SU-DHL-6 (cell line): Measurements from ENCODE around the gene REC114.

ENCODE experiments used
- H2AFZ ChIP-seq: fragments of 200-600 bp; sonication (generic); 2 replicates; pipeline ENCODE4 v1.6.1; 2014; ENCODE audit warnings: low read depth, mild to moderate bottlenecking, moderate library complexity, mixed read lengths, antibody characterized with exemption, low read length; ENCODE audit not compliant: severe bottlenecking
- H3F3A ChIP-seq: fragments of 200-600 bp; shearing (Covaris generic); 2 replicates; pipeline ENCODE4 v1.6.0; 2016; ENCODE audit warnings: antibody characterized with exemption, mild to moderate bottlenecking; ENCODE audit not compliant: insufficient read depth
- H3K27ac ChIP-seq: fragments of 200-600 bp; sonication (generic); 2 replicates; pipeline ENCODE4 v1.5.1; 2016; ENCODE audit warnings: low read depth, mild to moderate bottlenecking, low read length, moderate library complexity, mixed read lengths
- H3K27me3 ChIP-seq: fragments of 200-600 bp; sonication (generic), shearing (Covaris generic); 2 replicates; pipeline ENCODE4 v1.6.0; 2014; ENCODE audit warnings: mild to moderate bottlenecking, low read length
- H3K36me3 ChIP-seq: fragments of 200-600 bp; sonication (generic); 2 replicates; pipeline ENCODE4 v1.6.1; 2014; ENCODE audit warnings: mild to moderate bottlenecking, low read length, mixed read lengths
- H3K4me2 ChIP-seq: fragments of 300-600, 200-600 bp; shearing (Covaris generic), sonication (generic); 2 replicates; pipeline ENCODE4 v1.6.0; 2014; ENCODE audit warnings: low read length, low read depth, mild to moderate bottlenecking; ENCODE audit not compliant: poor library complexity, severe bottlenecking
- H3K4me3 ChIP-seq: fragments of 200-600 bp; sonication (generic); 2 replicates; pipeline ENCODE4 v1.5.1; 2014; ENCODE audit warnings: antibody characterized with exemption, low read length, mild to moderate bottlenecking, mixed read lengths; ENCODE audit not compliant: insufficient read depth, poor library complexity, severe bottlenecking
- H3K79me2 ChIP-seq: fragments of 200-600 bp; sonication (generic); 2 replicates; pipeline ENCODE4 v1.6.1; 2014; ENCODE audit warnings: mild to moderate bottlenecking, low read length, moderate library complexity; ENCODE audit not compliant: insufficient read depth
- H3K9ac ChIP-seq: fragments of 200-600 bp; sonication (generic); 2 replicates; pipeline ENCODE4 v1.7.0; 2014; ENCODE audit warnings: mild to moderate bottlenecking, low read length
- H3K9me2 ChIP-seq: fragments of 200-600 bp; sonication (generic); replicated peaks from 2 replicates; pipeline ENCODE4 v1.6.1; 2014; ENCODE audit warnings: low read length; ENCODE audit not compliant: insufficient read depth
- H3K9me3 ChIP-seq: fragments of 200-600 bp; sonication (generic); 2 replicates; pipeline ENCODE4 v1.6.1; 2014; ENCODE audit warnings: low read length, mixed read lengths; ENCODE audit not compliant: insufficient read depth
- H4K20me1 ChIP-seq: fragments of 200-600 bp; sonication (generic); 2 replicates; pipeline ENCODE4 v1.6.1; 2014; ENCODE audit warnings: low read depth, mild to moderate bottlenecking, antibody characterized with exemption, low read length, moderate library complexity, mixed read lengths
- CTCF ChIP-seq: fragments of 200-600 bp; sonication (generic); IDR thresholded peaks from one replicate; pipeline ENCODE4 v1.5.1; 2017; ENCODE audit warnings: antibody characterized with exemption, mild to moderate bottlenecking, low read length, moderate library complexity; ENCODE audit not compliant: insufficient read depth, poor library complexity, severe bottlenecking
- EZH2phosphoT487 ChIP-seq: fragments of 200-600 bp; sonication (generic), shearing (Covaris generic); conservative IDR thresholded peaks from 2 replicates; pipeline ENCODE4 v1.6.1; 2018; ENCODE audit warnings: mild to moderate bottlenecking, antibody characterized with exemption, low read length, moderate library complexity, mixed read lengths

The REC114 gene

GRCh38 chr15:73403171-73403570 lies 39.8 kb upstream of the REC114 start:
- Histone ChIP-seq H4K20me1 (no peaks in the 10 kb centered on the region), H3K9me2 (no peaks in the 10 kb centered on the region), H3F3A (no peaks in the 10 kb centered on the region), H3K27ac (no peak overlapping the region), H3K79me2 (no peaks in the 10 kb centered on the region), H3K9me3 (no peaks in the 10 kb centered on the region), H3K36me3 (no peaks in the 10 kb centered on the region), H3K4me2 (no peak overlapping the region), H3K4me3 (no peak overlapping the region), H3K9ac (no peak overlapping the region), H3K27me3 (no peaks in the 10 kb centered on the region), H2AFZ (no peak overlapping the region)
- TF ChIP-seq CTCF (no peak), EZH2phosphoT487 (no peak)

- TF ChIP-seq CTCF (no peak), EZH2phosphoT487 (no peak)
These were observed 28.1 kb upstream of the REC114 start for GRCh38 chr15:73414876-73415275.

GRCh38 chr15:73424506-73424905 lies 18.5 kb upstream of the REC114 start:
- Histone ChIP-seq H3K9me3 (no peaks in the 10 kb centered on the region), H3K4me2 (no peak overlapping the region), H3K9me2 (no peaks in the 10 kb centered on the region), H2AFZ (no peak overlapping the region), H3K36me3 (no peaks in the 10 kb centered on the region), H3K27me3 (no peaks in the 10 kb centered on the region), H3F3A (no peaks in the 10 kb centered on the region), H3K9ac (no peak overlapping the region), H3K79me2 (no peaks in the 10 kb centered on the region), H4K20me1 (no peaks in the 10 kb centered on the region), H3K4me3 (no peak overlapping the region), H3K27ac (no peak overlapping the region)
- no peak for TF ChIP-seq EZH2phosphoT487

More at GRCh38 chr15:73414876-73415275, 28.1 kb upstream of the REC114 start:
- no peaks in the 10 kb centered on the region for H3K79me2 ChIP-seq
- H2AFZ ChIP-seq, result no peak overlapping the region
- no peak overlapping the region for H3K4me3 ChIP-seq
- no peaks in the 10 kb centered on the region for H3K9me2 ChIP-seq
- H3K4me2 ChIP-seq, result no peak overlapping the region
- no peaks in the 10 kb centered on the region for H4K20me1 ChIP-seq
- H3K9me3 ChIP-seq, result no peaks in the 10 kb centered on the region
- no peak overlapping the region for H3K9ac ChIP-seq
- no peaks in the 10 kb centered on the region for H3K27me3 ChIP-seq
- H3K27ac ChIP-seq, result no peak overlapping the region
- H3F3A ChIP-seq, result no peaks in the 10 kb centered on the region
- H3K36me3 ChIP-seq, result no peaks in the 10 kb centered on the region

GRCh38 chr15:73425510-73425909 lies 17.5 kb upstream of the REC114 start:
- Histone ChIP-seq H3K27me3 (no peaks in the 10 kb centered on the region), H3K9ac (no peak overlapping the region), H3K9me3 (no peaks in the 10 kb centered on the region), H3F3A (no peaks in the 10 kb centered on the region), H4K20me1 (no peaks in the 10 kb centered on the region), H3K79me2 (no peaks in the 10 kb centered on the region), H3K27ac (no peak overlapping the region), H3K9me2 (no peaks in the 10 kb centered on the region), H3K36me3 (no peaks in the 10 kb centered on the region), H3K4me3 (no peak overlapping the region), H2AFZ (no peak overlapping the region), H3K4me2 (no peak overlapping the region)
- no peak for TF ChIP-seq EZH2phosphoT487
